Mucosa of rectum (tissue), 2 donors: ENCODE data around the gene ITSN1.
"Not testable (repeated sequence)": the region's sequence is repeated elsewhere in the genome, so short reads cannot be mapped to it uniquely, and the experiment has no call there.

Experiments used
- H3K27ac ChIP-seq, 2 donors: one replicate each; pipeline ENCODE4 v1.7.0; 2013; ENCODE audit warnings: inconsistent platforms in 2 of 2, low read depth in 2 of 2, low read length in 2 of 2
- H3K27me3 ChIP-seq, 2 donors: one replicate each; pipeline ENCODE4 v1.7.0; 2013; ENCODE audit warnings: low read length in 2 of 2; ENCODE audit not compliant: control insufficient read depth in 2 of 2, insufficient read depth in 2 of 2
- H3K36me3 ChIP-seq, 2 donors: one replicate each; pipeline ENCODE4 v1.7.0; 2013; ENCODE audit warnings: low read length in 2 of 2; ENCODE audit not compliant: control insufficient read depth in 2 of 2, insufficient read depth in 2 of 2
- H3K4me1 ChIP-seq, 2 donors: one replicate each; pipeline ENCODE4 v1.7.0; 2013; ENCODE audit warnings: low read length in 2 of 2, mild to moderate bottlenecking in 1 of 2; ENCODE audit not compliant: control insufficient read depth in 2 of 2, insufficient read depth in 2 of 2
- H3K4me3 ChIP-seq, 2 donors: one replicate each; pipeline ENCODE4 v1.7.0; 2013; ENCODE audit warnings: low read length in 2 of 2
- H3K9ac ChIP-seq, 2 donors: one replicate each; pipeline ENCODE4 v1.7.0; 2013; ENCODE audit warnings: low read length in 2 of 2, low read depth in 1 of 2, mild to moderate bottlenecking in 1 of 2
- H3K9me3 ChIP-seq, 2 donors: one replicate each; pipeline ENCODE4 v1.7.0; 2013; ENCODE audit warnings: low read length in 2 of 2; ENCODE audit not compliant: control insufficient read depth in 2 of 2
- donor health status: healthy.
- donor health status: Normal muscosa, but diverticular disease.

The ITSN1 gene

DNA sequence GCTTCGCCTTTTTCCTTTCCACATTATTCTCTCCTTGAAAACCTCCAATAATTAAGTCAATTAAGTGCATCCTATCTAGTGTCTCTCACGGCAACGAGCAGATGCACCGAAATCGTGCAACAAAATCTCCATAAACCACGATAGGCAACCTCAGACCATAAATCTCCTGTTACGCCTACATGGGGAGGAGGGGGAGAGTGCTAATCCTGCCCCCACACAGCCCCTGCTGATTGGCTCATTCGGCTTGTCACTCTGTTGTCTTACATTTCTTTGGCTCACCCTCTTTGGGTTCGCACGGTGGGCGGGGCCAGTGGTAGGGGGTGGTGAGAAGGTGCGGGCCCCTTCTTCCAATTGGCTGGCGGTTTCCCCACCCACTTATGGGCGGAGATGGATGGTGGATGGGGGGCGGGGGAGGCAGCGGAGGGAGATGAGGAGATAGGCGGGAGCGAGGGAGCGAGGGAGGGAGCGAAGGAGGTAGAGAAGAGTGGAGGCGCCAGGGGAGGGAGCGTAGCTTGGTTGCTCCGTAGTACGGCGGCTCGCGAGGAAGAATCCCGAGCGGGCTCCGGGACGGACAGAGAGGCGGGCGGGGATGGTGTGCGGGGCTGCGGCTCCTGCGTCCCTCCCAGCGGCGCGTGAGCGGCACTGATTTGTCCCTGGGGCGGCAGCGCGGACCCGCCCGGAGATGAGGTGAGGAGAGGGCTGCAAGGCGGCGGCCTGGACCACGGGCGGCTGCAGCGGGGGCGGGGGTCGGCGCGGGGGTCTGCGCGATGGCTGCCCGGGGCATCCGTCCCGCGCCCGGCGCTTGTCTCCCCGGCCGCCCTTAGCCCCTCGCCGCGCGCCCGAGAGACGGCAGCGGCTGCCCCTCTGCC, at the start of gene ITSN1:
TSS of gene ITSN1 (plus strand) at position 475 of the 869 bp plus-strand sequence. CDS start 76,328 bp downstream, outside the sequence.
- peak within 1 kb of the TSS; percentile 96 to 97 for H3K27ac ChIP-seq
- H3K9ac ChIP-seq: peak within 1 kb of the TSS; percentile 76 to 94
- H3K4me1 ChIP-seq: peaks cover 13 to 16% of the 10 kb centered on the region in 2 donors
- H3K9me3 ChIP-seq: no peaks in the 10 kb centered on the region
- H3K27me3 ChIP-seq: no peaks in the 10 kb centered on the region
- H3K4me3 ChIP-seq: peak within 1 kb of the TSS; percentile 99
- H3K36me3 ChIP-seq: peaks cover 0 to 2% of the 10 kb centered on the region in 2 donors

DNA sequence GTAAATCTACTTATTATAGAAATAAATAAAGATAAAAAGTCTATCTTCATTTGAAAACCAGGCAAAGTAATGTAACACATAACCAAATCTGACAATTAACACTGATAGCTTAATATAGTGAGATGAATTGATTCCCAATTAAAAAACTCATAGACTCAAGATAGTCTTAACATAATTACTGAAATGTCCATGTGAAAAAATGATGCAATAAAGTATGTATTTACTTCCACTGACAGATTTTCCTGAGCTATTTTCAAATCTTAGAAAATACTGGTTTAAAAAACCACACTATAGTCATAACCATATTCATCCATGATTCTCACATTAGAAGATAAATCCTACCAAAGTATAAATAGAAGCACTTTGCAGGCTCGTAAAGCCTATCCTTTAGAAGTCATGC, 44.2 kb upstream of the ITSN1 start:
- Histone ChIP-seq H3K36me3 (peaks cover 46 to 53% of the 10 kb centered on the region in 2 donors), H3K4me1 (no peaks in the 10 kb centered on the region), H3K9ac (no peak overlapping the region), H3K27ac (no peak overlapping the region), H3K9me3 (no peaks in the 10 kb centered on the region), H3K27me3 (no peaks in the 10 kb centered on the region), H3K4me3 (no peak overlapping the region)

DNA sequence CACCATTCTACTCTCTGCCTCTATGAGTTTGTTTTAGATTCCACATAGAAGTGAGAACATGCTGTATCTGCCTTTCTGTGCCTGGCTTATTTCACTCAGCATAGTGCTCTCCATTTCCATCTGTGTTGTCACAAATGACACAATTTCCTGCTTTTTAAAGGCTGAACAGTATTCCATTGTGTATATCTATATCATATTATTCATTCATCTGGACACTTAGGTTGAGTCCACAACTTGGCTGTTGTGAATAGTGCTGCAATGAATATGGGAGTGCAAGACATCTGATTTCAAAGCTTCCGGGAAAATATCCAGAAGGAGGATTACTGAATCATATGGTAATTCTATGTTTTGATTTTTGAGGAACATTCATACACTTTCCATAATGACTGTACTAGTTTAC, 33.7 kb upstream of the ITSN1 start:
- H3K27ac ChIP-seq: no peak overlapping the region
- no peaks in the 10 kb centered on the region for H3K9me3 ChIP-seq
- H3K4me3 ChIP-seq: no peak overlapping the region
- H3K36me3 ChIP-seq: peaks cover 15 to 34% of the 10 kb centered on the region in 2 donors
- H3K9ac ChIP-seq: no peak overlapping the region
- H3K27me3 ChIP-seq: no peaks in the 10 kb centered on the region
- no peaks in the 10 kb centered on the region for H3K4me1 ChIP-seq

DNA sequence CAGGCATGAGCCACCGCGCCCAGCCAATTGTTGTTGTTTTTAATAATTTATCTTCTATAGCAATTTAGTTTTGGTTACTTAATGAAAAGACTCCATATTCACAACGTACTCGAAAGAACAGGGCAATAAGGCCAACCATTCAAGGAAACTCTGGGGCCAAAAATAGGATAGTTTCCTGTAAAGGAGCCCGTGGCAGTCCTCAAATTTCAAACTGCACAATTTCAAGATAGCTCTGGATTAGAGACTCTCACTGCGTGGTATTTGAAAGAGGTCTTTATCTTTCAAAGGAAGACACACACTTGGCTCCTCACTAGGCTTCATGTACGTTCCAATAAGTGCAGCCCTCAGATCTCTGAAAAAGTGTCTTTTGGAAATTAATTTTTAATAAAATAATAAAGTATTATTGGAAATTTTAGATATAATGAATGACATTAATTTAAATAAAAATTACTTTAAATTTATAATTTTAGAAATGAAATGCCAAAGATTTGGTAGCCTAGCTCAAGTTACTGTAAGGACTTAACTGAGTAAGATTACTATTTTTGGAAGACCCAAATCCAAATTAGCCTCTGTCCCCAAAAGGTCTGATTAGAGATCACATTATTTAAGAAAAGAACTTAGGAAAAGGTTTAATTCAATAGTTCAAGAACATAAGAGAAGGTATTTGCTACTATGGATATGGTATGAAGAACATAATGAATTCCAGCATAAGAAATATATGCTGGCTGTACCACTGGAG, 31.1 kb upstream of the ITSN1 start:
- Histone ChIP-seq H3K36me3 (peaks cover 15 to 33% of the 10 kb centered on the region in 2 donors), H3K9me3 (no peaks in the 10 kb centered on the region)

DNA sequence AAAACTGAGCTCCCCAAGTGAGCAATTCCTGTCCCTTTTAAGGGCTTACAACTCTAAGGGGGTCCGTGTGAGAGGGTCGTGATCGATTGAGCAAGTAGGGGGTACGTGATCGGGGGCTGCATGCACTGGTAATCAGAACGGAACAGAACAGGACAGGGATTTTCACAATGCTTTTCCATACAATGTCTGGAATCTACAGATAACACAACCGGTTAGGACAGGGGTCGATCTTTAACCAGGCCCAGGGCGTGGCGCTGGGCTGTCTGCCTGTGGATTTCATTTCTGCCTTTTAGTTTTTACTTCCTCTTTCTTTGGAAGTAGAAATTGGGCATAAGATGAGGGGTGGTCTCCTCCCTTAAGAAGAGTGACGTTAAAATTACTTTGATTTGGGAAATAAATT, 24.7 kb upstream of the ITSN1 start:
- peaks cover 8 to 23% of the 10 kb centered on the region in 2 donors for H3K36me3 ChIP-seq
- not testable (repeated sequence) for H3K27me3 ChIP-seq, H3K9me3 ChIP-seq, H3K4me1 ChIP-seq, H3K4me3 ChIP-seq, H3K9ac ChIP-seq, H3K27ac ChIP-seq

More for the DNA sequence above, 31.1 kb upstream of the ITSN1 start:
- Histone ChIP-seq H3K27ac (no peak overlapping the region), H3K4me1 (no peaks in the 10 kb centered on the region), H3K4me3 (no peak overlapping the region), H3K9ac (no peak overlapping the region), H3K27me3 (no peaks in the 10 kb centered on the region)

DNA sequence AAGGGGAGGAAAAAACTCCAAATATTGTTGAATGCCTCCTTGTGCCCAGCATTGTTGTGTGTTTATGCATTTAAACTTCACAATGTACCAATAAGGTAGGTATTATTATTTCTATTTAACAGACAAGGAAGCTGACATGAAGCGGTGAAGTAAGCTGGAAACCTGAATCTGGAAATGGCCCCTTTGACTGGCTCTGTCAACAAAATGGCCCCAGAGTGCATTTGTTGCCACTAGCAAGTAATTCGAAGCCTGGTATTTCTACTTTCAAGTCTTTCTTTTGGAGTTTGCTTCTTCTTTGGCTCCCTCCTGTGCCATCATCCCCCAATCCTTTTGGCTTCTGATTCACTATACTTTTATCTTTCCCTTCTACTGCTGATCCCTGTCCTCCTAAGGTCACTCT, 23.9 kb upstream of the ITSN1 start:
- Histone ChIP-seq H3K4me1 (no peaks in the 10 kb centered on the region), H3K4me3 (no peak overlapping the region), H3K9me3 (no peaks in the 10 kb centered on the region), H3K36me3 (peaks cover 5 to 22% of the 10 kb centered on the region in 2 donors), H3K27me3 (no peaks in the 10 kb centered on the region), H3K9ac (no peak overlapping the region), H3K27ac (no peak overlapping the region)

DNA sequence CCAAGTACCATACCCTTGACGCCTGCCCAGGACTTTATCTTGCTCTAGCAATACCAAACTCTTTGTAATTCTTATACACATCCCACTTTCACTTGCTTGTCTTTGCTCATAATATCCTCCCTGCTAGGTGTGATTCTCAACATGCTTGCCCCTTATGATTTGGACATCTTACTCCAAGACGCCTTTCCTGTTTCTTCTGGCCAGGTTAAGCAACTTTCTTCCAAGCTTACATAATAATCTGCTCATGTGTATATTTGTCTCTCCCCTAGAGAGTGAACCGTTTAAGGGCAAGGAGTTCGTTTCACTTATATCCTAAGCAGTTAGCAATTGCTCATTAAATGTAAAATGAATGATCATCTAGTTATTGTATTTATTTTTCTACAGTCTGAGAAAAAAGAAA, 22.6 kb upstream of the ITSN1 start:
- H3K4me3 ChIP-seq: no peak overlapping the region
- H3K27me3 ChIP-seq: no peaks in the 10 kb centered on the region
- H3K9me3 ChIP-seq: no peaks in the 10 kb centered on the region
- no peak overlapping the region for H3K9ac ChIP-seq
- no peak overlapping the region for H3K27ac ChIP-seq
- H3K4me1 ChIP-seq: no peaks in the 10 kb centered on the region
- peaks cover 10 to 20% of the 10 kb centered on the region in 2 donors for H3K36me3 ChIP-seq

DNA sequence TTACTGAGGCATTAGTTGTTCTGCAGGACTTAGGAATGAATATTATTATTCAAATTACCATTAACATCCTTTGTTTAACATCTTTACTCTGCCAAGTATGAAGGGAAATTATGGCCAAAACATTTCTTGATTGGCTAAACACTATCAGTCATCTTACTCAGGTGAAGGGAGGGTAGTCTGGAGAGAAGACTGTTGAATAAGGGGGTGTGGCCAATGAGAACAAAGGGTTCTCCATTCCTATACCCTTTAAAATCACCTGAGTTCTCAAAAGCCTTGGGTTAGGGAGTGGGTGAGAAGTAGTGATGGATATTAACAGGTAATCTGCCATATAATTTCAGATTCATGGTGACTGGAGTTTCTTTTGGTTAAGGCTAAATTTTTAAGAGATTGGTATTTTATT, 20.0 kb upstream of the ITSN1 start:
- H3K4me3 ChIP-seq: no peak overlapping the region
- no peaks in the 10 kb centered on the region for H3K9me3 ChIP-seq
- H3K4me1 ChIP-seq: no peaks in the 10 kb centered on the region
- no peak overlapping the region for H3K27ac ChIP-seq
- peaks cover 10 to 20% of the 10 kb centered on the region in 2 donors for H3K36me3 ChIP-seq
- no peak overlapping the region for H3K9ac ChIP-seq
- H3K27me3 ChIP-seq: no peaks in the 10 kb centered on the region

DNA sequence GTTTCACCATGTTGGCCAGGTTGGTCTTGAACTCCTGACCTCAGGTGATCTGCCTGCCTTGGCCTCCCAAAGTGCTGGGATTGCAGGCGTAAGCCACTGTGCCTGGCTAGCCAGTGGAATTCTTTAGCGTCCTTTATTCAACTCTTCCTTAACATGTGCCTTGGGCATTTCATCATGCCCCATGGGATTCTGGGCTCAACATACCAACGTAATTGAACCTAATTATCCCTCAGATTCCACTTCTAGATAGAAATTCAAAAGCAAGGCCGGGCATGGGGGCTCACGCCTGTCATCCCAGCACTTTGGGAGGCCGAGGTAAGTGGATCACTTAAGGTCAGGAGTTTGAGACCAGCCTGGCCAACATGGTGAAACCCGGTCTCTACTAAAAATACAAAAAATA, 16.1 kb upstream of the ITSN1 start:
- peaks cover 13 to 27% of the 10 kb centered on the region in 2 donors for H3K36me3 ChIP-seq

DNA sequence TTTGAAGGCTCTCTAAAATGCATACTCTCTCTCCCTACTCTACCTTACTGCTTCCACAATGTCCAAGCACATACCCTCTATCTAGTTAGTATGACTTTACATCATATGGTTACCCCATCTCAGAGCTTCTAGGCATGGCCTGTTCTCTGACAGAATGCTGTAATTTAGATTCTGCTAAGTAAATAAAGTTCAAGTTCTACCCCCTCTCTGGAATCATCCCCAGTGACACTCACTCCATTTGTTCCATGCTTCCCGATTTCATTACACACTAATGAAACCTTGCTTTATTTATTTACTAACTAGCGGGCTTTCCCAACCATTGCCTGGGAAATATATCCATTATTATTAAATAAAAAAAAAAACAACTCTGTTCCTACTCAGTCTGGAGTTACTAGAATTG, 8.0 kb upstream of the ITSN1 start:
- no peaks in the 10 kb centered on the region for H3K9me3 ChIP-seq
- H3K27me3 ChIP-seq: no peaks in the 10 kb centered on the region
- H3K9ac ChIP-seq: no peak overlapping the region
- peaks cover 5 to 19% of the 10 kb centered on the region in 2 donors for H3K36me3 ChIP-seq
- no peak overlapping the region for H3K4me3 ChIP-seq
- H3K4me1 ChIP-seq: no peaks in the 10 kb centered on the region
- no peak overlapping the region for H3K27ac ChIP-seq

More for the DNA sequence above, 16.1 kb upstream of the ITSN1 start:
- not testable (repeated sequence) for H3K27ac ChIP-seq, H3K27me3 ChIP-seq, H3K4me3 ChIP-seq, H3K4me1 ChIP-seq, H3K9me3 ChIP-seq, H3K9ac ChIP-seq
